Measurements from ENCODE around the gene TUB. TPM values are rescaled to one million over a fixed set of nuclear protein-coding genes. Genes with fewer than 3 reads are reported as not detected.

TUB gene
- total RNA-seq, 1 donor from 2014 or later: 2.9 TPM

DNA sequence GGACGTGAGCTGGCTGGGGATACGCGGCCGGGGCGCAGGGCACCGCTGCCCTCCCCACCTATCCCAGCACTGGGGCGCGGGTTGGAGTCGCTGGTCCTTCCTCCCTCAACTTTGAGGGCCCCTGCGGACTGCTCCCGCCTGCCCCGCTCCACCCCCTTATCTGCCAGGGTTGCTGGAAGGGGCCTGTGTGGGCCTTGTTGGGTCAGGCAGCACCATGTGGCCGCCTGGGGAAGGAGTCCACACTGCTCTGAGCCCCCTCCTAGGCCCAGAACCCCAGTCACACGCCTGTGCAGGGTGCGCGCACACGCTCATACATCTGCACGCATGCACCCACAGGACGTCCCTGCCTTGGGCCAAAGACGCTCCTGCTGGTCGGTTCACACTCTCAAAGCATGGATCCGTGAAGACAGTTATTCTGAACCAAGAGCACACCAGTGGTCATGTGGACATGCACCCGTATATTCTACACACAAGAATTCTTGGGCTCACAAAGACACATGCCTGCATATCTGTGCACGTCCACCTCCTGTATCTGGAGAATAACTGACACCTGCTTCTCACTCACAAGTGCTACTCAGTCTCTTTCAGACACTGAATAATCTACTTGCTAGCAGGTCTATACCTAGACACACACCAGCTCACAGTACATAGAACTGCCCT is 710 bp downstream of the TUB start:
- DNase-seq (ENCODE audit: low spot score): no peak
- TF ChIP-seq, protein P1, sequence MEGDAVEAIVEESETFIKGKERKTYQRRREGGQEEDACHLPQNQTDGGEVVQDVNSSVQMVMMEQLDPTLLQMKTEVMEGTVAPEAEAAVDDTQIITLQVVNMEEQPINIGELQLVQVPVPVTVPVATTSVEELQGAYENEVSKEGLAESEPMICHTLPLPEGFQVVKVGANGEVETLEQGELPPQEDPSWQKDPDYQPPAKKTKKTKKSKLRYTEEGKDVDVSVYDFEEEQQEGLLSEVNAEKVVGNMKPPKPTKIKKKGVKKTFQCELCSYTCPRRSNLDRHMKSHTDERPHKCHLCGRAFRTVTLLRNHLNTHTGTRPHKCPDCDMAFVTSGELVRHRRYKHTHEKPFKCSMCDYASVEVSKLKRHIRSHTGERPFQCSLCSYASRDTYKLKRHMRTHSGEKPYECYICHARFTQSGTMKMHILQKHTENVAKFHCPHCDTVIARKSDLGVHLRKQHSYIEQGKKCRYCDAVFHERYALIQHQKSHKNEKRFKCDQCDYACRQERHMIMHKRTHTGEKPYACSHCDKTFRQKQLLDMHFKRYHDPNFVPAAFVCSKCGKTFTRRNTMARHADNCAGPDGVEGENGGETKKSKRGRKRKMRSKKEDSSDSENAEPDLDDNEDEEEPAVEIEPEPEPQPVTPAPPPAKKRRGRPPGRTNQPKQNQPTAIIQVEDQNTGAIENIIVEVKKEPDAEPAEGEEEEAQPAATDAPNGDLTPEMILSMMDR (IDR thresholded peaks at IDR 0.05; ENCODE audit: unreplicated experiment): no peak
- Mint-ChIP-seq H3K4me1 (ENCODE audit: unreplicated experiment) (peaks cover 22% of the 10 kb centered on the region), H3K4me3 (ENCODE audit: unreplicated experiment) (peak overlapping the region; percentile 82), H3K9me3 (ENCODE audit: unreplicated experiment) (no peaks in the 10 kb centered on the region), H3K36me3 (ENCODE audit: low read depth, unreplicated experiment) (peaks cover 4% of the 10 kb centered on the region), H3K27me3 (ENCODE audit: unreplicated experiment) (peaks cover 25% of the 10 kb centered on the region), H3K27ac (ENCODE audit: unreplicated experiment) (no peak overlapping the region)

- peaks cover 29% of the 10 kb centered on the region for H3K27me3 Mint-ChIP-seq (ENCODE audit: unreplicated experiment)
- H3K9me3 Mint-ChIP-seq (ENCODE audit: unreplicated experiment): no peaks in the 10 kb centered on the region
- H3K36me3 Mint-ChIP-seq (ENCODE audit: low read depth, unreplicated experiment): peaks cover 4% of the 10 kb centered on the region
- DNase-seq (ENCODE audit: low spot score): no peak
- TF ChIP-seq, protein P1 (IDR thresholded peaks at IDR 0.05; ENCODE audit: unreplicated experiment): no peak
- peaks cover 22% of the 10 kb centered on the region for H3K4me1 Mint-ChIP-seq (ENCODE audit: unreplicated experiment)
- no peak overlapping the region for H3K27ac Mint-ChIP-seq (ENCODE audit: unreplicated experiment)
- H3K4me3 Mint-ChIP-seq (ENCODE audit: unreplicated experiment): no peak overlapping the region
These were observed 1.5 kb downstream of the TUB start for GRCh38 chr11:8082391-8083087.

DNA sequence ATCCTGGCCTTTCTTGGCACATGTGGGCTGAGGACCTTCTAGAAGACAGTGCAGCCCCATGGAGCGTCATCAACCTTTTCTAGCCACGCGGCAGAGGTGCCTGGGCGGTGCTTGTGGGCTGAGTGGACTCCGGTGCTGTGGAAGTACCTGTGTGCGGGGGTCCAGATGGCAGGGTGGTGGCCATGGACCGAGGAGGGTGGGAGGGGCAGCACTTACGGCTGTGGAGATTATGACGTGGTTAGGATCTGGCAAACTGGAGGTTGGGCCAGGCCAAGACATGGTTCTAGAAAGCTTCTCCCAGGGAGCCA is 2.0 kb downstream of the TUB start:
- Mint-ChIP-seq H3K9me3 (ENCODE audit: unreplicated experiment) (no peaks in the 10 kb centered on the region), H3K27ac (ENCODE audit: unreplicated experiment) (no peak overlapping the region), H3K27me3 (ENCODE audit: unreplicated experiment) (peaks cover 29% of the 10 kb centered on the region), H3K4me1 (ENCODE audit: unreplicated experiment) (peaks cover 22% of the 10 kb centered on the region), H3K36me3 (ENCODE audit: low read depth, unreplicated experiment) (peaks cover 4% of the 10 kb centered on the region), H3K4me3 (ENCODE audit: unreplicated experiment) (no peak overlapping the region)
- DNase-seq (ENCODE audit: low spot score): no peak
- TF ChIP-seq, protein P1 (IDR thresholded peaks at IDR 0.05; ENCODE audit: unreplicated experiment): no peak

DNA sequence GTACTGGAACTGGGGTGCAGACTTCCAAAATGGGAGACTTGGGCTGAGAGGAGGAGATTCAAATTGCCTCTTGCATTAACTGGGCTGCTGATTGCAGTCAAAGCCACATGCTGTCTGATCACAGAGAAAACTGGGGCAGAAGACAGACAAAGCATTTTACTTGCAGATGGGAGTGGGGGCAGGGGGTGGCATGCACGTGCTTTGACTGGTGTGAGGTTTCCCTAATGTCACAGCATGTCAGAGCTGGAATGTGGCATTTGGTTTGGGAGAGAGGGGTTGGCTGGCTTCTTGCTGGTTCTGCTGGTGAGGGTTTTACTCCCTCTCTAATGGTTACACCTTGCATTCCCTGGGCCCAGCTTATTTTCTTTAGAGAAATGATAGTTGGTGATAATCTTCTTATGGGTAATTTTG is 2.9 kb downstream of the TUB start:
- no peak for DNase-seq (ENCODE audit: low spot score)
- peaks cover 4% of the 10 kb centered on the region for H3K36me3 Mint-ChIP-seq (ENCODE audit: low read depth, unreplicated experiment)
- peaks cover 22% of the 10 kb centered on the region for H3K4me1 Mint-ChIP-seq (ENCODE audit: unreplicated experiment)
- H3K9me3 Mint-ChIP-seq (ENCODE audit: unreplicated experiment): no peaks in the 10 kb centered on the region
- no peak overlapping the region for H3K4me3 Mint-ChIP-seq (ENCODE audit: unreplicated experiment)
- H3K27ac Mint-ChIP-seq (ENCODE audit: unreplicated experiment): no peak overlapping the region
- H3K27me3 Mint-ChIP-seq (ENCODE audit: unreplicated experiment): peaks cover 26% of the 10 kb centered on the region
- TF ChIP-seq, protein P1 (IDR thresholded peaks at IDR 0.05; ENCODE audit: unreplicated experiment): no peak

DNA sequence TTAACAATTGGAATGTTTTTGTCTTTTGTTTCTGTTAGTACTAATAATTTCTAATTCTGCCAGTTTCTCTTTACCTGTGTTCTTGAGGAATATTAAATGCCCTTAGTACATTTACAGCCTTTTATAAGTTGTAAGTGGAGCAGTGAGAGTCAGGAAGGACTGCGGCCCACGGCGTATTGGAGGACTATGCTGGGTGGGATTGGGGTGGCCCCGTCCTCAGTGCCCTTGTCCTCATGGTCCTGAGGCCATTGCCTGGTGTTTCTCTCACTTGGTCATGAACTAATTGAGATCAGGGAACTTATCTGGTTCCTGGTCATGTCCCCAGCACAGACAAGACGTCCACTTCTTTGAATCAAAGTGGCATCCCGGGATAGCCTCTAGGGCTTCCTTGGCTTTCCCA is 3.3 kb downstream of the TUB start:
- Mint-ChIP-seq H3K36me3 (ENCODE audit: low read depth, unreplicated experiment) (peaks cover 4% of the 10 kb centered on the region), H3K9me3 (ENCODE audit: unreplicated experiment) (no peaks in the 10 kb centered on the region), H3K4me3 (ENCODE audit: unreplicated experiment) (peak overlapping the region; percentile 47), H3K27ac (ENCODE audit: unreplicated experiment) (no peak overlapping the region), H3K4me1 (ENCODE audit: unreplicated experiment) (peaks cover 22% of the 10 kb centered on the region), H3K27me3 (ENCODE audit: unreplicated experiment) (peaks cover 25% of the 10 kb centered on the region)
- DNase-seq (ENCODE audit: low spot score): no peak
- TF ChIP-seq, protein P1 (IDR thresholded peaks at IDR 0.05; ENCODE audit: unreplicated experiment): no peak
